Fibroblast of mammary gland (primary cell): ENCODE data around the gene MINDY2.
"Not testable (repeated sequence)": the region's sequence is repeated elsewhere in the genome, so short reads cannot be mapped to it uniquely, and the experiment has no call there.

Experiments
- DNase-seq: peaks from one replicate; pipeline ENCODE4 v3.0.0-alpha.2; 2010; ENCODE audit warnings: low read depth
- H3K4me3 ChIP-seq: 2 replicates; pipeline ENCODE4 v1.5.1; 2011; ENCODE audit warnings: low read depth, mild to moderate bottlenecking, low read length, moderate library complexity; ENCODE audit not compliant: control insufficient read depth
- CTCF ChIP-seq: conservative IDR thresholded peaks from 2 replicates; pipeline ENCODE4 v1.5.1; 2011; ENCODE audit warnings: low read depth, low read length, inconsistent platforms; ENCODE audit not compliant: control insufficient read depth, insufficient read depth

MINDY2 gene

GRCh38 chr15:58761010-58761388 lies 10.1 kb upstream of the MINDY2 start:
- TF ChIP-seq CTCF: no peak
- no peak for DNase-seq
- no peak overlapping the region for H3K4me3 ChIP-seq

- H3K4me3 ChIP-seq: no peak overlapping the region
- no peak for TF ChIP-seq CTCF
- no peak for DNase-seq
Observed at GRCh38 chr15:58762285-58762684, 8.8 kb upstream of the MINDY2 start.

- no peak for TF ChIP-seq CTCF
- no peak for DNase-seq
- H3K4me3 ChIP-seq: no peak overlapping the region
Observed at GRCh38 chr15:58762731-58763130, 8.4 kb upstream of the MINDY2 start.

- no peak for TF ChIP-seq CTCF
Observed at GRCh38 chr15:58764468-58764867, 6.6 kb upstream of the MINDY2 start.

GRCh38 chr15:58766290-58766689 lies 4.8 kb upstream of the MINDY2 start:
- no peak for DNase-seq
- no peak overlapping the region for H3K4me3 ChIP-seq
- TF ChIP-seq CTCF: no peak

More at GRCh38 chr15:58764468-58764867, 6.6 kb upstream of the MINDY2 start:
- DNase-seq: no peak
- H3K4me3 ChIP-seq: no peak overlapping the region

- not testable (repeated sequence) for H3K4me3 ChIP-seq, DNase-seq
Observed at GRCh38 chr15:58768601-58769004, 2.5 kb upstream of the MINDY2 start.

- TF ChIP-seq CTCF: peak; percentile 19
- DNase-seq: peak; percentile 84
Observed at GRCh38 chr15:58770519-58770856, 614 bp upstream of the MINDY2 start.

GRCh38 chr15:58771621-58772250 lies 634 bp downstream of the MINDY2 start:
- TF ChIP-seq CTCF: no peak
- DNase-seq: no peak
- peak overlapping the region; percentile 90 for H3K4me3 ChIP-seq

More at GRCh38 chr15:58770519-58770856, 614 bp upstream of the MINDY2 start:
- H3K4me3 ChIP-seq: peak overlapping the region; percentile 63
